Measurements from ENCODE around the gene GANC.

The GANC gene

DNA sequence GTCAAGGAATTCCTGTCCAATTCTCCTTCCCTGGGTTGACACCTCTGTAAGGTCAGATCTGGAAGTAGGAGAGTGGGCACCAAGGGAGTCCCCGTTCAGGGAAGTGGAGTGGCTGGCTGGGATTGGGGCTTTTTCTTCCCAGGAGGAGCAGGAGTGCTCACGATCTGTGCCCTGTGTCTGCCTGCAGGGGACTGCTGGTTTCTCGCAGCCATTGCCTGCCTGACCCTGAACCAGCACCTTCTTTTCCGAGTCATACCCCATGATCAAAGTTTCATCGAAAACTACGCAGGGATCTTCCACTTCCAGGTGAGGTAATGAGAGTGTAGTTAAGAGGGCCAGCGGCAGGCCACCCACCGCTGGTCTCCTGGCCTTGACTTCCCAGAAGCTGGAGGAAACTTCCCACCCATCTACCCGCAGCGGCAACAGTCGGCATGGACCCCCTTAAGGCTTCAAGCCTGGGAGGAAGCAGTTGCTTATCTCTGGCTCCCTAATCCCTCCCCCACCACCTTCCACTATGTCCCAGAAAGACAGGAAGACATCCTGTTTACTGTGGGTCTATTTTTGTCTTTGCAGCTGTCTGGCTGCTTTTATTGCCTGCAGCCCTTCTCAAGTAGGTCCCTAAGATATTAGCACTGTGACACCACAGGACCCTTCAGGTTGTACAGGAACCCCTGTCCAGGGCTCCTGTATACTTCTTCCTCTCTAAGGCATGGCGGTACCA is 113.1 kb downstream of the GANC start:
- no peak for DNase-seq

GRCh38 chr15:42387603-42388002 is 114.6 kb downstream of the GANC start:
- no peak for DNase-seq

- DNase-seq = no peak
These were observed 119.5 kb downstream of the GANC start for GRCh38 chr15:42392309-42393024.

GRCh38 chr15:42394106-42394505 is 121.1 kb downstream of the GANC start:
- no peak for DNase-seq

- DNase-seq = no peak
These were observed 122.8 kb downstream of the GANC start for GRCh38 chr15:42395838-42396237.

GRCh38 chr15:42401544-42402454 is 128.8 kb downstream of the GANC start:
- DNase-seq = no peak

GRCh38 chr15:42402455-42403205 is 129.6 kb downstream of the GANC start:
- DNase-seq = no peak

GRCh38 chr15:42403389-42403788 is 130.4 kb downstream of the GANC start:
- no peak for DNase-seq

- no peak for DNase-seq
These were observed 131.6 kb downstream of the GANC start for GRCh38 chr15:42404461-42405235.

GRCh38 chr15:42405863-42406482 is 133.0 kb downstream of the GANC start:
- DNase-seq = no peak

Measured in NCI-H2227 treated with DMSO at 0.1 percent for 48 hours (cell line).